HG03521 (cell line): ENCODE results near the gene ZFTA.
"Not testable (repeated sequence)": the region's sequence is repeated elsewhere in the genome, so short reads cannot be mapped to it uniquely, and the experiment has no call there.

Source experiments
- ATAC-seq: cut with Tn5 transposase; IDR thresholded peaks from one replicate; pipeline ENCODE4 v1.9.1; 2021; ENCODE audit warnings: mild to moderate bottlenecking, moderate library complexity; ENCODE audit not compliant: unreplicated experiment

The ZFTA gene

GRCh38 chr11:63779039-63779438 is 10.5 kb upstream of the ZFTA start:
- no peak for ATAC-seq

- ATAC-seq, result no peak
Measured at GRCh38 chr11:63775191-63775590, 6.6 kb upstream of the ZFTA start.

DNA sequence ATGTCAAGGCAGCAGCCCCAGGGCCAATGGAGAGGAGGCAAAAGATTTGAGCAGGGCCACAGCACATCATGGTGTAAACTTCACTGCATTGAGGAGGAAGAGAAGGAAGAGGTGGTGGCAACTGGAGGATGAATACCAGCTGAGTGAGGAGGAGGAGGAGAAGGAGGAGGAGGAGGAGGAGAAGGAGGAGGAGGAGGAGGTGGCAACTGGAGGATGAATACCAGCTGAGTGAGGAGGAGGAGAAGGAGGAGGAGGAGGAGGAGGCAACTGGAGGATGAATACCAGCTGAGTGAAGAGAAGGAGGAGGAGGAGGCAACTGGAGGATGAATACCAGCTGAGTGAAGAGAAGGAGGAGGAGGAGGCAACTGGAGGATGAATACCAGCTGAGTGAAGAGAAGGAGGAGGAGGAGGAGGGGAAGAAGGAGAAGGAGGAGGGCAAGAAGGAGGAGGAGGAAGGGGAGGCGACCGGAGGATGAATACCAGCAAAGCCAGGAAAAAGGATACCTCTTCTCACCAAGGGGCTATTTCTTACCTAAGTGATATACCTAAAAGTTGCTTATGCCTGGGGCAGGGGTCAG is 3.3 kb upstream of the ZFTA start:
- not testable (repeated sequence) for ATAC-seq

DNA sequence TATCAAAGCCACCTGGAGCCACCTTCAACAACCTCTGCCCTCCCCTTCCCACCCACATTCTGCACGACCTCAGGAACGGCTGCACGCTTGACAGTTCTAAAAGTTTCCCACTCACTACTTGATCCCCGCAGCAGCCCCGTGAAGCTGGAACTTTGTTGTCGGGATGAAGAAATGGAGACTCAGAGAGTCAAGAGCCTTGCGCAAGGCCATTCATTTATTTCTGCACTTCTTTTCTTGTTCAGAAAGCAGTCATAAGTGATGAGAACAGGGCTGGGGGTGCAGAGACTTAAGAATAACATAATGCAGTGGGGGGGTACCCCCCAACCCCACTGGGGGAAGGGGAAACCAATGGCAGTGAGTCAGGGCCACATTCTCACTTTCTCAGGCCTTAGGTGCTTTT is 2.2 kb upstream of the ZFTA start:
- no peak for ATAC-seq

GRCh38 chr11:63769714-63770455 is 1.3 kb upstream of the ZFTA start:
- ATAC-seq, result no peak

DNA sequence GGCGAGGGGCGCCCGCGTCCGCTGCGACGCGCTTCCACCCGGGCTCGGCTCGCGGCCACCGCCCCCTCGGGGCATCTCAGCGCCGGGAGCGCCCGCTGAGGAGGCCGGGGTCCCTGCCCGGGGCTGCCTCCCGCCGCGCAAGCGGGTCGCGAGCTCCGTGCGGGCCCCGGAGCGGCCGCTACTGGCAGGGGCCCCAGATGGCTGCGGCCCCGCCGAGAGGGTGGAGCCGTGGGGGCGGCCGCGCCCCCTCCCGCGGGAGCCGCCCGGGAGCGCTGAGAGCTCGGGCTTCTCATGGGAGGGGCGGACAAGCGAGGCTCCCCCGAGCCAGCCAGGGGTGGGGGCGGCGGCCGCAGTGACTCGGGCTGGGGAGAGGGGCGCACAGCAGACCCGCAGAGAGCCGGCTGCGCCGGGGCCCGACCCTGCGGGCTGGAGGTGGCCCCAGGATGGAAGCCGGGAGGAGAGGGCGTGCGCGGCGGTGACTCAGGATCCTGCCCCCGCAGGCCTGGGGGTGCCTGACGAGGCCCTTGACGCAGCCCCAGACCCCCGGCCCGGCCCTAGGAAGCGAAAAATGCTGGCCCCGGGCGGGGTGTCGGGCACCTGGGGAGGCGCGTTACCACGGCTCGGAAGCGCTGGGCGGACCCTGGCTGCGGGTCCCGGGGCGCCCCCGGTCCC is 603 bp upstream of the ZFTA start:
- peak; percentile 26 for ATAC-seq

- no peak for ATAC-seq
Measured at GRCh38 chr11:63767565-63768236, 874 bp downstream of the ZFTA start.

DNA sequence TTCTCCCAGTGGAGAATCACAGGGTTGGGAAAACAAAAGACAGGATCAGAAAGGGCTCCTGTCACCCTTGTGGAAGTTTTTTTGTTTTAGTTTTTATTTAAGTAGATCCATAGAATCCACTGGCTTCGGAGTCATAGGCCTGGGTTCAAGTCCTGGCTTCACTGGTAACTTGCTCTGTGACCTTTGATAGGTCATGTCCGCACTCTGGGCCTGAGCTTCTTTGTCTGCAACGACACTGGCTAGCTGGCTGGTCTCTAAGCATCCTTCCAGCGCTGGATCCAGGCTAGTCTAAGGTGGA is 1.4 kb downstream of the ZFTA start:
- ATAC-seq, result no peak

DNA sequence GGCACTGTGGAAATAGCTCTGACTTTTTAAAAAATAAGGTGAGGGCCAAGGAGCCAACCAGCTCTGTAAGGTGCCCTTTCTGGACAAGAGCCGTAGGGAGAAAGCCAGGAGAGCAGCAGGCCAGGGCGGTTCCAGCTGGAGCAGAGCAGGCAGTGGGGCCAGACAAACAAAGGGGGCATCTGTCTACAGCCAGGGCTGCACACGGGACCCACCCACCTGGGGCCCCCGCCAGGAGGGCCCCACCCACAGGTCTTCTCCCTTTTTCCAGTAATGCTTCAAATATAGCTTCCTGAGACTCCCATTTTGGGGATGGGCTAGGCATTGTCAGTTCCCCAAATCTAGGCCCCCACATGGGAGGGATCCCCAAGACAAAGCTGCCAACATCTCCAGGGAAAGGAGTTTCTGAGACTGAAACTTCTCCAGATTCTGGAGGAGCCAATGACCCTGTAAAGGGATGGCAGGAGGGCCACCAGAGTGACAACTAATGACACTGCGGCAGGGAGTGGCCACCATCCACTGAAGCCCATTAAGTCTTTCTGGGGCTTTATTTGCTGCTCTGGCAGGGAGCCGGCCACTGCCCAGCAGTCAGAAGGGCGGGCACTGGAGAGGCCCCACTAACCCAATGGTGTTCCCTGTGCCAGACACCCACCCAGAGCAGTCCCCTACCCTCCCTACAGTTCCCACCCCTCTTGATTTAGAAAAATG is 1.9 kb downstream of the ZFTA start:
- no peak for ATAC-seq

- no peak for ATAC-seq
Measured at GRCh38 chr11:63765688-63766241, 2.8 kb downstream of the ZFTA start.

GRCh38 chr11:63764679-63765647 is 3.6 kb downstream of the ZFTA start:
- ATAC-seq, result no peak

DNA sequence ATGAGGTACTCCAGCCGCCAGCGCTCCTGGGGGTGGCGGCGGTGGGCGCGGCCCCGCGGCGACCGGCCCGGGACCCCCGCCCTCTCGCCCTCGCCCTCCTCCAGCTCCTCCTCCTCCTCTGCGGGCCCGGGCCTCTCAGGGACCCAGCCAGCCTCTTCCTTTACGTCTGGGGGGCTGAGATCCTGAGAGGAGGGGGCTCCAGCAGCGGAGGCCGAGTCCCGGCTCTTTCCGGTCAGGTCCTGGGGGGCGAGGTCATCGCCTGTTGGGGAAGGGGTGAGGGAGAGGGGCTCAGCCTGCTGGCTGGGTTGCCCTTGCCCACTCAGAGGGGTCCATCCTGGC is 4.3 kb downstream of the ZFTA start:
- no peak for ATAC-seq

DNA sequence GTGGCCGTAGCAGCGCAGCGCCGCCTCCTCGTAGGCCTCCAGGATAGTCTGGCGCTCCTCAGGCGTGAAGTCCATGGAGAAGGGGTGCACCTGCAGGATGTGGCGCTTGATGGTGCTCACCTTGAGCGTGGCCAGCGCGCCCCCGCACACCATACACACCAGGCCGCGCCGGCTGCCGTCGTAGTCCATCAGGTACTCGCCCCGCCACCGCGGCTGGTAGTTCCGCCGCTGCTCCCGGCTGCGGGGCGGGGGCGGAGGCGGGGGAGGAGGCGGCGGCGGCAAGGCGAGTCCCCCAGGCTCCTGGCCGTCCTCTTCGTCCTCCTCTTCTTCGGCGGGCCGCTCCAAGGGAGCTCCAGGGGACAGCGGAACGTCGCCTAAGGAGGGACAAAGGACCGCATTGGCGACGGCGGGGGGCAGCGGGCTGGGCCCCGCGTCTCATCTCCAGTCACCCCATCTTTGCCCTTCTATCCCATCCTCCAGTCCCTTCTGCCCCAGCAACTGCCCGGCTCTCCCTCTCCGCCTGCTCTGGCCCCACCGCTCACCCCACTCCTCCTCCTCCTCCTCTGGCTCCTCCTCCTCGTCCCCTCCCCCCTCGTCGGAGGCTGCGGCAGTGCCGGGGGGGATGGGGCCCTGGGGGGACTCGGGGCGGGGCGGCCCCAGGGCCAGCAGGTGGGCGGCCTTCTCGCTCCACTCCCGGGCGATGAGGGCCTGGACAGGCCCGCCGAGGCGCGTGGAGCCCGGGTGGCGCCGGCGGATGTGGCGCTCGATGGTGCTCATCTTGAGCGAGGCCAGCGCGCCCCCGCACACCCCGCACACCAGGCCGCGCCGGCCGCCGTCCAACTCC is 4.9 kb downstream of the ZFTA start:
- no peak for ATAC-seq

DNA sequence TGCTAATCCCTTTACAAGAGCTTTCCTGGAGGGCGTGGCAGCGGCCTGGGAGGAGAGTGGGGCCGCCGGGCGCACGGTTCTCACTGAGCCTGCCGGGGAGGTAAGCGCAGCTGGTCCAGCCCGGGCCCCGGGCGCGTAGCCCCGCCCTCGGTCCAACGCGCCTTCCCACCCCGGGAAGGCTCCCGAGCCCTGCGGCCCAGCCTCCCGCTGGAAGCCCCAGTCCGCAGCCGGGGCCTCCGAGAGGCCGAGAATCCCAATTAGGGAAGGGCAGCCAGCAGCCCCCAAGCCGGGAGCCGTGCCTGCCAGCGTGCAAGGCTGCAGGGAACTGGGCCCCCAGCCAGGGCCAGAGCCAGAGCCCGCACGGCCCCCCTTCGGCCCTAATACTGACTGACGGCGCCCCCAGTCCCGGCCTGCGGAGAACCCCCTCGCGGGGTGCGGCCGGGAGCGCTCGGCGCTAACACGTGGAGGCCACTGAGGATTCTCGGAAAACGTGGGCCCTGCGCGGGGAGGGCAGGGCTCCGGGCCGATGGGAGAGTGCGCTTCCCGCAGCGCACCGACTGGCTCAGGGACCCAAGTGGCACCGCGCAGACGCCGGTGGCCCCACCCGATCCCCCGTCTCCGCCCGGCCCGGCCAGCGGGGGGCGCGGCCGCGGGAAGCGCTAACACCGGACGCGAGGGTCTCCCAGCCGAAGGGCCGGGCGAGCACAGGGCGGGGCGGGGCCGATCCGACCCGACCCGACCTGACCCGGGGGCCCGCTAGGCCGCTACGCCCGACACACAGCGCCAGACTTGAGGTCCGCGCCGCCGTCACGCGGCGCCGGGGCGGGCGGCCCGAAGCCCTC is 5.7 kb downstream of the ZFTA start:
- ATAC-seq, result no peak

DNA sequence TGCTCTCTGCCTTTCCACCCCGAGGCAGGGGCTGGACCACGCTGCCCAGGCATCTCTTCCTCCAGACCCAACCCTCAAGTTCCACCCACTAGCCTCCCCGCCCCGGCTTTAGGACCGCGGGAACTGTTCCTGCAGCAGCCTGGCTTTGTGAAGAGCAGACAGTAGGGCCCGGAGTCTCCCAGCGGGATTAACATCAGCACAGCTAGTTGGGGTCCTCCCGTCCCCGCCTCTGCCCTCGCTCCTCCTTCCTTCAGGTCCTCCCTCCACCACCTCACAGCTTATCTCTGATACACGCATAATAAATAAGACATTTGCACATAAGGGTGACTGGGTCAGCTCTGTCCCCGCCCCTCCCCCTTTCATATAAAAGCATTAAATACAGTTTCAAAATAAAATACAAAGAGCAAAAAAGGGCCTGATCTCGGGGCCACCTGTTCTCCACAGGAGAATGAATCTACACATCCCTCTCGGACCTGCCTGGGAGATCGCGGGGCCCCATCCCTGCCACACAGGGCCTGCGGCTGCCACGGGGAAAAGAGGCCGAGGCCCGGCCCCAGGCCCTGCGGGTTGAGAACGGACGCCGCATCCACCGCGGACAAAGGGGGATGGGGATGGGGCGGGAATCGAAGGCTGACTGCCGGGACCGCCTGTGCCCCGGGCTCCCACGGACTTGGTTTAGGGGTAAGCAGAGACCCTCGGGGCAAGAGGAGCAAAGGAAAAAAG is 6.5 kb downstream of the ZFTA start:
- ATAC-seq, result no peak

GRCh38 chr11:63761188-63761587 is 7.4 kb downstream of the ZFTA start:
- no peak for ATAC-seq

DNA sequence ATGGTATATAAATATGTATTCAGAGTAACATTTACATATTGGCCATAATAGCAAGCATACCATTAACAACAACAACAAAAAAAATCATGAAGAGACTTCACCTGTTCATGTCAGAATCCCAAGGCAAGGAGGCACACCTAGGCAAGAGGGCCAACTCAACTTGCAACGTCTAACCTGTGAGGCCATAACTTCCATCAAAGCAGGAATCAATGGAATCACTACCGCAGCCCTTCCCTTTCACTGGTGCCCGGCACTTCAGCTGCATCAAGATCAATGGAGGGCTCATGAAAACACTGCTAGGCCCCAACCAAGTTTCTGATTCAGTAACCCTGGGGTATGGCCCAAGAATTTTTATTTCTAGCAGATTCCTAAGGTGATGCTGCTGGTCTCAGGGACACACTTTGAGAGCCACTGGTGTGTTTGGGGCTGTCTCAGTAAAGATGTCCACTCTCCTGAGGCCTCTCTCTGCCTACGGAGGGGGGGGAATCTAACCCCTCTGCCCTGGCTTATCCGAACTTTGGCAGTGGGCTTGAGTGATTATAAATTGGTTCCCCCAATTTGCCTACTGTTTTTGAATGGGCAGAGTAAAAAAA is 8.0 kb downstream of the ZFTA start:
- ATAC-seq, result no peak
